Fibroblast of the aortic adventitia (primary cell): ENCODE results near the gene SNRNP48. TPM values are rescaled to one million over a fixed set of nuclear protein-coding genes. Genes with fewer than 3 reads are reported as not detected.

Source experiments
- DNase-seq: peaks from one replicate; pipeline ENCODE4 v3.0.0-alpha.2; 2010; ENCODE audit warnings: low read depth
- H3K4me3 ChIP-seq: 2 replicates; pipeline ENCODE4 v1.5.1; 2011; ENCODE audit warnings: low read depth, mild to moderate bottlenecking, control low read depth, low read length, moderate library complexity
- total RNA-seq: library from RNA; depleted of rRNA; stranded (reverse); fragments of >200 nt; gene quantifications from 2 replicates; pipeline ENCODE4 v1.2.3, GENCODE V29; 2012; ENCODE audit warnings: low replicate concordance
- TF ChIP-seq, protein P1 (sequence below): IDR thresholded peaks from 2 replicates; pipeline ENCODE4 v1.5.1; 2011; ENCODE audit warnings: mild to moderate bottlenecking, low read length, control low read depth, inconsistent platforms; ENCODE audit not compliant: insufficient read depth

The SNRNP48 gene
- total RNA-seq, 1 donor = 15.3 TPM

DNA sequence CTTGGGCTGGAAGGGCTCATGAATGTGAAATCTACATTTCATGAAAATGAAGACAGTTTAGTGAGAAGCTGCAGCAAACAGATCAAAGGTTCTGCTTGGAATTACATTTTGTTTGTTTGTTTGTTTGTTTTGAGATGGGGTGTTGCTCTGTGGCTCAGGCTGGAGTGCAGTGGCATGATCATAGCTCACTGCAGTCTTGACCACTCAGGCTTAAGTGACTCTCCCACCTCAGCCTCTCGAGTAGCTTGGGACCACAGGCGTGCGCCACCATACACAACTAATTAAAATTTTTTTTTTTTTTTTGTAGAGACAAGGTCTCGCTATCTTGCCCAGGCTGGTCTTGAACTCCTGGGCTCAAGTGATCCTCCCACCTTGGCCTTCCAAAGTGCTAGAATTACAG lies 42.7 kb upstream of the SNRNP48 start:
- no peak overlapping the region for H3K4me3 ChIP-seq
- TF ChIP-seq, protein P1, sequence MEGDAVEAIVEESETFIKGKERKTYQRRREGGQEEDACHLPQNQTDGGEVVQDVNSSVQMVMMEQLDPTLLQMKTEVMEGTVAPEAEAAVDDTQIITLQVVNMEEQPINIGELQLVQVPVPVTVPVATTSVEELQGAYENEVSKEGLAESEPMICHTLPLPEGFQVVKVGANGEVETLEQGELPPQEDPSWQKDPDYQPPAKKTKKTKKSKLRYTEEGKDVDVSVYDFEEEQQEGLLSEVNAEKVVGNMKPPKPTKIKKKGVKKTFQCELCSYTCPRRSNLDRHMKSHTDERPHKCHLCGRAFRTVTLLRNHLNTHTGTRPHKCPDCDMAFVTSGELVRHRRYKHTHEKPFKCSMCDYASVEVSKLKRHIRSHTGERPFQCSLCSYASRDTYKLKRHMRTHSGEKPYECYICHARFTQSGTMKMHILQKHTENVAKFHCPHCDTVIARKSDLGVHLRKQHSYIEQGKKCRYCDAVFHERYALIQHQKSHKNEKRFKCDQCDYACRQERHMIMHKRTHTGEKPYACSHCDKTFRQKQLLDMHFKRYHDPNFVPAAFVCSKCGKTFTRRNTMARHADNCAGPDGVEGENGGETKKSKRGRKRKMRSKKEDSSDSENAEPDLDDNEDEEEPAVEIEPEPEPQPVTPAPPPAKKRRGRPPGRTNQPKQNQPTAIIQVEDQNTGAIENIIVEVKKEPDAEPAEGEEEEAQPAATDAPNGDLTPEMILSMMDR = no peak
- DNase-seq = no peak

DNA sequence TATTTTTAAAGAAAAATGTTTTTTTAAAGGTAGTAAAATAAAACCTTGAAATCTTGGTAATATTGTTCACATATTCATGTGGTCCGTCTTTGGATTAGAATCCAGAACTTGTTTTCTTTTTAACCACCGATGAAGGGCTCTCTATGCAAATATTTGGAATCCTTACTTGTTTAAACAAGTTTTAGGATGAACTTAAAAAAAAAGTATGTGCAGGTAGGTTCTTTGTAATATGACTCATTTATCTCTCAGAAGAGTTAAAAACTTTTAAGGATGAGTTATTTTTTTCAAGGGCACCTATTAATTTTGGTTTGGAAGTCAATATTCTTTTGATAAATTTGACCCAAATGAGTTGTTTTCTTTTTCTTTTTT lies 39.6 kb upstream of the SNRNP48 start:
- TF ChIP-seq, protein P1 = no peak
- DNase-seq = no peak
- H3K4me3 ChIP-seq = no peak overlapping the region

DNA sequence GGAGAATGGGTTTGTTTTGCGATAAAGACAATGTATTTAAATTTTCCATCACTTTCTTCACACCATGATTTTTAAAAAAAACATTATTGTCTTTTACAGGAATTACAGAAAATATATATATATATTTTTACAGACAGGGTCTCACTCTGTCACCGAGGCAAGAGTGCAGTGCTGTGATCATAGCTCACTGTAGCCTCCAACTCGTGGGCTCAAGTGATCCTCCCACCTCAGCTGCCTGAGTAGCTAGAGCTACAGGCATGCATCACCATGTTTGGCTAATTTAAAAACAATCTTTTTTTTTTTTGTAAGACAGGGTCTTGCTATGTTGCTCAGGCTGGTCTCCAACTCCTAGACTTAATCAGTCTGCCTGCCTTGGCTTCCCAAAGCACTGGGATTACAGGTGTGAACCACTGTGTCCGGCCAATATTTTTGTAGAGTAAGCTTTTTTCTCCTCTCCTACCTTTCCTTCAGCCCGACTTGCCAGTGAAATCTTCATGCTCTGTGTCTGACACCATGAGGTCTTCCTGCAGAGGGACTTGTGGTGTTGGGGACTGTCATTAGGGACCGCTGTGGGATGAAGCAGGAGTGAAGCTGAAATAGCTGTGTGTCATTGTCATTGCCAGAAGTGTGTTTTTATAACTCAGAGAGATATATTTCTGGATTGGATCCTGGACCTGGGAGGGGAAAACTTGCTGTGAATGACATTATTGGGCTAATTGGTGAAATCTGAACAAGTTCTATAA lies 35.3 kb upstream of the SNRNP48 start:
- no peak for DNase-seq
- TF ChIP-seq, protein P1 = no peak
- H3K4me3 ChIP-seq = no peak overlapping the region

DNA sequence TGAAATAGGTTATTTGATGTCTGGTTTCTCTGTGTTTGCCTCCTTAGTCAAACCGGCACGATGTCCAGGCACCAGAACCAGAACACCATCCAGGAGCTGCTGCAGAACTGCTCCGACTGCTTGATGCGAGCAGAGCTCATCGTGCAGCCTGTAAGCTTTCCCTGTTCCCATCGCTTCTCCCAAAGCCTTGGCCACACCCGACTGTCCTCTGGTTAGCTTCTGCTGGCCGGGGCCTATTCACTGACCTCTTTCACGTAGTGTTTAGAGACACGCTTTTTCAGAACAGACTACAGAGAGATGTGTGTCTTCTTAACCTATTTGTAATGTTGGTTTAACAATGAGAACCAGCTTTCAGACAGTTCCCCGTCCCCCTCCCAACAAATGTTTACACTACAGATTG lies 34.3 kb upstream of the SNRNP48 start:
- DNase-seq = no peak
- TF ChIP-seq, protein P1 = no peak
- H3K4me3 ChIP-seq = no peak overlapping the region

DNA sequence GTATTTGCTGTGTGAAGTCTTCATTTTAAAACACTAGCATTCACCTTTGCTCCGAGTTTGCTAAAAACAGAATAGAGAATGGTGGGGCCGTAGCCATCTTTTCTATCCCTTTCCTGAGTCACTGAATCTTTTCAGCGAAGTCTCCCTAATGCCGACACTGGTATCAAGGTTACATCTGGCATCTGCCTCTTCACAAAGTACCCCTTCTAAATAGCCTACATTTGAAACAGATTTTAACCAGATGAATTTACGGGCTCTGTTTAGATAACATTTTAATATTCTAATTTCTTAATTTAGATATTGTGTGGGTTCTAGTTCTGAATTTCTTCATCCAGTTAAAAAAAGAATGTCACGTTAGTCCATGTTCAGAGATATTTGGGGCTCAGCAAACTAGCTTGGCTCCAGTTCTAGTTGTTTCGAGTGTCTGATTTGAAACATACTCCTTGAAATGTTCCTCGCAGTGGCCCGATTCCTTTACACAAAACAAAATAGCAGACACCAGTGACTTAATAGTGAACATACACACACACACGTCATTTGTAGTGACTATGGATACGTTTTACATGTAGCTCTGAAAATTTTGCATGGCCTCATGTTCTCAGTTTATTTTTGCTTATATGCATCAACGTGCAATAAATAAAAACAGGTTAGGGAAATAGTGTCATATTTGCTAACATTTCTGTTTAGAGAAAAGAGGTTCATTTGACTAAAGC lies 33.4 kb upstream of the SNRNP48 start:
- no peak for DNase-seq
- H3K4me3 ChIP-seq = no peak overlapping the region
- TF ChIP-seq, protein P1 = no peak

DNA sequence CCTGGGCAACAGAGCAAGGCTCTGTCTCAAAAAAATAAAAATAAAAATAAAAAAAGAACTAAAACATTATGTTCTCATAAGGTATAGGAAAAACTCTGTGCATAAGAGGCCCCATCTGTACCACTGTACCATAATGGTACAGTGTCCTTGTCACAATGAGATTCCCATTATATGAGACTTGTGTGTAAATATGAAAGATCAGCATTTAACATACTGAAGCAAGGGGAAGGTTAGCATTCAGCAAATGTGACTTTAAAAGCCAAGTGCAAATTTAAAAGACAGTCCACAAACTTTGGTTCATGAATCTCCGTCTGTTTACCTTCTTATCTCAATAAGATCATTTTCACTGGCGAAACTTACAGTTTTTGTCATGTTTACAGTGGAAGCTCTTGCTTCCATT lies 32.3 kb upstream of the SNRNP48 start:
- TF ChIP-seq, protein P1 = no peak
- no peak for DNase-seq
- no peak overlapping the region for H3K4me3 ChIP-seq
